SJSA1 (cell line): ENCODE results near the gene NRXN3. TPM values are rescaled to one million over a fixed set of nuclear protein-coding genes. Genes with fewer than 3 reads are reported as not detected.
"Not testable (repeated sequence)": the region's sequence is repeated elsewhere in the genome, so short reads cannot be mapped to it uniquely, and the experiment has no call there.

Source experiments
- DNase-seq, 2 experiments: peaks; one replicate each; pipeline ENCODE4 v3.0.0-alpha.2; 2015 to 2020; ENCODE audit warnings: low spot score in 2 of 2, low read depth in 1 of 2
- H3K27ac ChIP-seq: fragments of 250-450 bp; sonication (Bioruptor Pico); 2 replicates; pipeline ENCODE4 v1.5.1; 2020; ENCODE audit warnings: mild to moderate bottlenecking, moderate library complexity
- H3K27me3 ChIP-seq: fragments of 250-450 bp; sonication (Bioruptor Pico); replicated peaks from 2 replicates; pipeline ENCODE4 v1.5.1; 2020; ENCODE audit warnings: mild to moderate bottlenecking, moderate library complexity
- H3K36me3 ChIP-seq: fragments of 250-450 bp; sonication (Bioruptor Pico); 2 replicates; pipeline ENCODE4 v1.5.1; 2020; ENCODE audit warnings: mild to moderate bottlenecking
- H3K4me1 ChIP-seq: fragments of 250-450 bp; sonication (Bioruptor Pico); replicated peaks from 2 replicates; pipeline ENCODE4 v1.6.1; 2021; ENCODE audit warnings: mild to moderate bottlenecking
- H3K4me3 ChIP-seq: fragments of 250-450 bp; sonication (Bioruptor Pico); 2 replicates; pipeline ENCODE4 v1.5.1; 2020; ENCODE audit warnings: mild to moderate bottlenecking
- H3K9me3 ChIP-seq: fragments of 250-450 bp; sonication (Bioruptor Pico); replicated peaks from 2 replicates; pipeline ENCODE4 v1.5.1; 2020; ENCODE audit warnings: mild to moderate bottlenecking
- total RNA-seq: library from RNA; depleted of rRNA; stranded (reverse); fragments of >200 nt; shearing (Covaris generic); gene quantifications from 2 replicates; pipeline ENCODE4 v1.2.3, GENCODE V29; 2014

Gene NRXN3
- total RNA-seq, 1 experiment from 2014 or later = 1.0 TPM

- H3K9me3 ChIP-seq = no peaks in the 10 kb centered on the region
- H3K4me3 ChIP-seq = no peak overlapping the region
- DNase-seq = no peak
- no peaks in the 10 kb centered on the region for H3K27me3 ChIP-seq
- no peaks in the 10 kb centered on the region for H3K36me3 ChIP-seq
- no peaks in the 10 kb centered on the region for H3K4me1 ChIP-seq
- no peak overlapping the region for H3K27ac ChIP-seq
These were observed 926.6 kb downstream of the NRXN3 start for GRCh38 chr14:79096811-79097210.

GRCh38 chr14:79098324-79098723, 928.2 kb downstream of the NRXN3 start:
- no peaks in the 10 kb centered on the region for H3K9me3 ChIP-seq
- H3K4me3 ChIP-seq = no peak overlapping the region
- no peaks in the 10 kb centered on the region for H3K4me1 ChIP-seq
- H3K27me3 ChIP-seq = no peaks in the 10 kb centered on the region
- no peak overlapping the region for H3K27ac ChIP-seq
- H3K36me3 ChIP-seq = no peaks in the 10 kb centered on the region
- no peak for DNase-seq

DNA sequence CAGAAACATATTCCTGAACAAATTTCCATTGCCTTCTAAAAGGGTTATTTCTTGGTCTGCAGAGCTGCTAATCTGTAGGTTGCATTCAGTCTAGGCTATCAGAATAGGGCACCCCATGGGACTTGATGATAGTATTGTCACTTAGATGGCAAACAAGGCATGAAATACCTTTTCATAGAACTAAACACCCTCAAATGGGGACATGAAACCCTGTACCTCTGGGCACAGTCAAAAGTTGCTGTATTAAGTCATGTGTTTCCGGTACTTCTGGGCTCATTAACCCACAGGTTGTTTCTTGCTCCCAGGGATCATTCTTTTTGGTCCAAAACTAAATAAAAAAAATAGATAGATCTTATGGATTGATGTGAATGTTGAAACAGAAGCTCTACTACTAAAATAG, 930.4 kb downstream of the NRXN3 start:
- no peaks in the 10 kb centered on the region for H3K36me3 ChIP-seq
- H3K4me1 ChIP-seq = no peaks in the 10 kb centered on the region
- H3K27me3 ChIP-seq = no peaks in the 10 kb centered on the region
- no peaks in the 10 kb centered on the region for H3K9me3 ChIP-seq
- H3K27ac ChIP-seq = no peak overlapping the region
- no peak overlapping the region for H3K4me3 ChIP-seq
- DNase-seq = no peak

DNA sequence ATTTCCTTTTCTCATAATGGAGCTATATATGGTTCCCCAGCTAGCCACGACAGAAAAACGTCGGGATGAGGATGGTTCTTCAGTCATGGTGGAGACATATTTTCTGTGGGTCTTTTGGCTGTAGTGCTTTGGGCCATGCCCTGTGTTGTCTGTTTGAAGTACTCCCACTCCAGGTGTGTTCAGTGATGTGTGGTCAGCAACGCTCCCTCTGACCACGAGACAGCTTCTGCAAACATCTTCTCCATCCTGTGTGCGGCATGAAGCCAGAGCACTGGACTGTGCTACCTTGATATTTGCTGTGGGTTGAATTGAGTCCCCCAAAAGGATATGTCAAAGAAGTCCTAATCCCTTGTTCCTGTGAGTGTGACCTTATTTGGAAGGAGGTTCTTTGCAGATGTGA, 931.2 kb downstream of the NRXN3 start:
- Histone ChIP-seq H3K4me1 (no peaks in the 10 kb centered on the region), H3K4me3 (no peak overlapping the region), H3K9me3 (no peaks in the 10 kb centered on the region), H3K27me3 (no peaks in the 10 kb centered on the region), H3K36me3 (no peaks in the 10 kb centered on the region), H3K27ac (no peak overlapping the region)
- DNase-seq = no peak

DNA sequence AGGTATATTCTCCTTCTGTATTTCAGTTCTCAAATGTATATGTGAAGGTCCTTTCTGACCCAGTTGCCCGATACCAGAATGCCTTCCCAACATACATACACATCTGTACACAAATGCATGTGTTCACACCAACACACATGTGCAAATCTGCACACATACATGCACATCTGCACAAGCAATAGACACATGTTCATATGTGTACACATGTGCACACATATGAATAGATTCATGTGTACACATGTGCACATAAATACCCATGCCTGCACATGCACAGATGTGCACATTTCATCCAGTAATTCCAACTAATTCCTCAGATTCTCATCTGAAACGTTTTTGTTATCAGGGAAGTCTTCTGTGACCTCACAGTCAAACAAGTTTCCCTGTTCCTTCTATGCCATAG, 933.6 kb downstream of the NRXN3 start:
- Histone ChIP-seq H3K4me1 (no peaks in the 10 kb centered on the region), H3K36me3 (no peaks in the 10 kb centered on the region), H3K9me3 (no peaks in the 10 kb centered on the region), H3K27ac (no peak overlapping the region), H3K4me3 (no peak overlapping the region), H3K27me3 (no peaks in the 10 kb centered on the region)
- no peak for DNase-seq

DNA sequence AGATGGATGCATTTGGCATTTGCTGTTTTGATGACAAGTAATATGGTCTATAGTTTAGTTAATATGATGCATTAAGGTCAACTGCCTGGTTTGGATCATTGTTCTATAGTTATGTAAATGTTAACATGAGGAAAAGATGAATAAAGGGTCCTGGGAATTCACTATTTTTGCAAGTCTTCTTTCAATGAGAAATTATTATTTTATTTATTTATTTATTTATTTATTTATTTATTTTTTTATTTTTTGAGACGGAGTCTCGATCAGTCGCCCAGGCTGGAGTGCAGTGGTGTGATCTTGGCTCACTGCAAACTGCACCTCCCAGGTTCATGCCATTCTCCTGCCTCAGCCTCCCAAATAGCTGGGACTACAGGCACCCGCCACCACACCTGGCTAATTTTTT, 940.4 kb downstream of the NRXN3 start:
- H3K4me3 ChIP-seq, H3K9me3 ChIP-seq, DNase-seq, H3K27me3 ChIP-seq, H3K27ac ChIP-seq, H3K36me3 ChIP-seq, H3K4me1 ChIP-seq: not testable (repeated sequence)

GRCh38 chr14:79111987-79112501, 941.9 kb downstream of the NRXN3 start:
- Histone ChIP-seq H3K4me3 (no peak overlapping the region), H3K27ac (no peak overlapping the region), H3K27me3 (no peaks in the 10 kb centered on the region; the same call in 1 of the 2 replicates), H3K4me1 (no peaks in the 10 kb centered on the region), H3K9me3 (no peaks in the 10 kb centered on the region), H3K36me3 (no peaks in the 10 kb centered on the region)
- DNase-seq = no peak

- Histone ChIP-seq H3K27ac (no peak overlapping the region), H3K36me3 (no peaks in the 10 kb centered on the region), H3K27me3 (no peaks in the 10 kb centered on the region), H3K9me3 (no peaks in the 10 kb centered on the region), H3K4me3 (no peak overlapping the region), H3K4me1 (no peaks in the 10 kb centered on the region)
- no peak for DNase-seq
These were observed 947.4 kb downstream of the NRXN3 start for GRCh38 chr14:79117561-79117960.

DNA sequence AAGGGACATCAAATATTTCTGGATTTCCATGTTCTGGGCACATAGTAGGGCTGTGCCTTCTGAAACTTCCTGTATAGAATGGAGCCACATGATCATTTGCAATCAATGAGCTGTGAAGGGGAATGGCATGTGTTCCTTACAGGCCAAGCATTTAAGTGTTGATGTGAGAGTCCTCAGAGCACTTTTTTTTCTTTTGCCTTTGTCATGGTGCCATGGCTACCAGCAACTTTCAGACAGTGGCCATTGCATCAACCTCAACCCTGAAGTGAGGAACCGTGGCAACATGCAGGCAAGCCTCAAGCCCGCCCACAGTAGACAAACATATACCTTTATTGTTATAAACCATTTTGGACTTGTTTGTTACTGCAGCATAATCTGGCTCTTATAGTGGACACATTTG, 948.1 kb downstream of the NRXN3 start:
- no peaks in the 10 kb centered on the region for H3K27me3 ChIP-seq
- no peak overlapping the region for H3K27ac ChIP-seq
- no peak overlapping the region for H3K4me3 ChIP-seq
- no peaks in the 10 kb centered on the region for H3K9me3 ChIP-seq
- no peak for DNase-seq
- H3K36me3 ChIP-seq = no peaks in the 10 kb centered on the region
- no peaks in the 10 kb centered on the region for H3K4me1 ChIP-seq

DNA sequence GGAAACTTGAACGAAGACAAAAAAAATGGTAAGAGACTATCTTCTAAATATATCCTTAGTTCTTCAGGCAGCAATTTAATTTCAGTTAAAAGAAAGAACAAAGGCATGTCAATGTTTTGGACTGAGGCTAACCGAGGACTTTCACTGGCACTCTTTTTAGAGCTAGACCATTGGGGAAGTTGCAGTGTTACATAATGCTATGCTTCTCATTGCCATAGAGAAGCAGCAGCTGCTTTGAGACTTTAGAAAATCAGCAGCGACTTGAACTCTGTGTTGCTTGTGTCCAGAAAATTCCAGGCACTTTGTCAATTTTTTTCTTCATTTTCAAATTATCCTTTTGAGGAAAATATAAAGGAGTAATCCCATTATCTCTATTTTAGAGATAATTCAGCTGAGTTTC, 964.2 kb downstream of the NRXN3 start:
- no peak for DNase-seq
- Histone ChIP-seq H3K4me1 (peaks cover 7% of the 10 kb centered on the region; the same call in 1 of the 2 replicates), H3K36me3 (no peaks in the 10 kb centered on the region), H3K4me3 (no peak overlapping the region), H3K9me3 (no peaks in the 10 kb centered on the region), H3K27me3 (no peaks in the 10 kb centered on the region), H3K27ac (no peak overlapping the region)

DNA sequence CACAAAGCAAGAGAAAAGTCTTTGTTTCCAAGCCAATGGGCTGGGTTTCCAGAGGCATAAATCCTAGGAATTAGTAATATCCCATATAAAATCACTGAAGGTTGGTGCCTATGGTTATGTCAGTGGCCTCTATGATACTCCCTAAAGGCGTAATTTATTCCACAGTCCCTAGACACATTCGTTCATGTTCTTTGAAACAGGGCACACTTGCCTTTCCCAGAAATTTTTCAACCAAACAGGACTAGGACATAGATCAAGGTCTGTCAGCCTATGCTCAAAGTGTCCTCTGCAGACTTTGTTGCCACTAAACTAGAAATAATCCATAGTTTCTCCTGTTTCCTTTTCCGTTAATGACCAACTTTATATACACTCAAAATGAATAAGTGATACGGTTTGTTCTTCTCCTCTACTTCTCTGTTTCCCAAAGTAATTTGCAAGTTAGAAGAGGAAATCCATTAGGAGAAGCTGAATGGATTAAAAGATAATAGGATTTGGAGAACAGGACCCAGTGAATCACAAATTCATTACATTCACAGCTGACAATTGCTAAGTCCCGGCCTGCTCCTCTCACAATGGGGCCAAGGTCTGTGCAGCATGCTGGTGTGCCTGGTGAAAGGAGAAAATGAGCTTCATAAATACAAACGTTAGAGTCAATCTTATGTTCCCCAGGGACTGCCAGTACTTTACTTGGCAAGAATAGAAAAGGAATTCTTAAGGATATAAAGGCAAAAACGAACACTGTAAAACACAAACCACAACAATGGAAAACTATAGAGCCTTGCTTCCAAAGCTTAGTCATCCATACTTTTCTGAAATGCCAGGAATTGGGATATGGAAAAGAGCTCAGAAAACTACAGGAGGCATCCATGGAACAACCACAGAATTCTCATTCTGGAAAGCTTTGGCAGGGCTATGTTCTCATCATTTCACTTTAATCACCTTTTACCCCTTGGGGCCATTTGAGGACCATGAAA, 966.2 kb downstream of the NRXN3 start:
- peaks cover 7% of the 10 kb centered on the region; the same call in 1 of the 2 replicates for H3K4me1 ChIP-seq
- H3K27me3 ChIP-seq = no peaks in the 10 kb centered on the region

GRCh38 chr14:79137045-79137430, 966.9 kb downstream of the NRXN3 start:
- H3K36me3 ChIP-seq = no peaks in the 10 kb centered on the region
- H3K9me3 ChIP-seq = no peaks in the 10 kb centered on the region
- H3K4me3 ChIP-seq = no peak overlapping the region

More for the DNA sequence above, 966.2 kb downstream of the NRXN3 start:
- Histone ChIP-seq H3K36me3 (no peaks in the 10 kb centered on the region), H3K4me3 (no peak overlapping the region), H3K9me3 (no peaks in the 10 kb centered on the region), H3K27ac (no peak overlapping the region)
- DNase-seq = peak in 1 of 2 experiments; percentile 22

GRCh38 chr14:79137836-79138235, 967.7 kb downstream of the NRXN3 start:
- H3K36me3 ChIP-seq = no peaks in the 10 kb centered on the region
- no peak for DNase-seq
- H3K27me3 ChIP-seq = no peaks in the 10 kb centered on the region

More at GRCh38 chr14:79137045-79137430, 966.9 kb downstream of the NRXN3 start:
- DNase-seq = no peak
- Histone ChIP-seq H3K27ac (no peak overlapping the region), H3K4me1 (peaks cover 7% of the 10 kb centered on the region; the same call in 1 of the 2 replicates), H3K27me3 (no peaks in the 10 kb centered on the region)

DNA sequence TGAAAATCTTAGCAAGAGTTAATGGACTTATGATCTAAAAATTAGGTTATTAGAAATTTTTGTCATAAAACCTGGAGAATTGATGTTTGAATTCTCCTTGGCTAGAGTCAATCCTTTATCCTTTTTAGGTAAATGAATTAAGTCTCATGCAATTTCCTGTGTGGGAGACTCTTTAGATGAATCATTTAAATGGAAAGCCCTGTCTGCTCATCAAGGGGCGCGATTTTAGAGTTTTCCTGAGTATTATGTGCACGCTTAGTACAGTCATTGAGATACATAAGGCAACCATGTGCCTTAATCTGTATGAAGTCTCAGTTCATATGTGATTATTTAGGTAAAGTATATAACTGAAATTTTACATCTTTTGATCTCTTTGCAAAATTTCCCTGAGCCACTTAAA, 974.7 kb downstream of the NRXN3 start:
- Histone ChIP-seq H3K36me3 (no peaks in the 10 kb centered on the region), H3K27ac (no peak overlapping the region), H3K4me1 (no peaks in the 10 kb centered on the region), H3K27me3 (no peaks in the 10 kb centered on the region), H3K4me3 (no peak overlapping the region), H3K9me3 (no peaks in the 10 kb centered on the region)
- DNase-seq = no peak

More at GRCh38 chr14:79137836-79138235, 967.7 kb downstream of the NRXN3 start:
- H3K9me3 ChIP-seq = no peaks in the 10 kb centered on the region
- H3K4me3 ChIP-seq = no peak overlapping the region
- no peak overlapping the region for H3K27ac ChIP-seq
- peaks cover 7% of the 10 kb centered on the region; the same call in 1 of the 2 replicates for H3K4me1 ChIP-seq
